GM23338 (cell line): Measurements from ENCODE around the gene ST3GAL6.

Source experiments
- CREB1 ChIP-seq: fragments of 250-450 bp; sonication (Bioruptor Pico); IDR thresholded peaks from 2 replicates; pipeline ENCODE4 v1.5.0; 2020; ENCODE audit warnings: low read depth, mild to moderate bottlenecking, moderate library complexity
- CTCF ChIP-seq, 2 experiments: fragments of 200-600 bp in 1 of 2; sonication (generic) in 1 of 2; conservative IDR thresholded peaks; 2 replicates each; pipeline versions ENCODE4 v1.5.1 to v1.6.1; 2016 to 2017; ENCODE audit warnings: antibody characterized with exemption in 2 of 2, low read depth in 2 of 2, mild to moderate bottlenecking in 2 of 2, moderate library complexity in 1 of 2
- EZH2 ChIP-seq: fragments of 200-600 bp; sonication (generic); IDR thresholded peaks from one replicate; pipeline ENCODE4 v1.8.0; 2017; ENCODE audit warnings: antibody characterized with exemption, mild to moderate bottlenecking, low read depth; ENCODE audit not compliant: unreplicated experiment
- EZH2phosphoT487 ChIP-seq: fragments of 200-600 bp; sonication (generic); IDR thresholded peaks from one replicate; pipeline ENCODE4 v1.8.1; 2018; ENCODE audit warnings: antibody characterized with exemption; ENCODE audit not compliant: unreplicated experiment
- JUNB ChIP-seq: IDR thresholded peaks from one replicate; pipeline ENCODE4 v1.6.1; 2016; ENCODE audit warnings: antibody characterized with exemption; ENCODE audit not compliant: unreplicated experiment
- NANOG ChIP-seq: IDR thresholded peaks from 2 replicates; pipeline ENCODE4 v1.6.1; 2016; ENCODE audit warnings: antibody characterized with exemption, borderline replicate concordance
- POLR2AphosphoS5 ChIP-seq: IDR thresholded peaks from 2 replicates; pipeline ENCODE4 v1.6.1; 2016; ENCODE audit warnings: antibody characterized with exemption, low read depth
- STAT1 ChIP-seq: IDR thresholded peaks from one replicate; pipeline ENCODE4 v1.6.1; 2016; ENCODE audit warnings: antibody characterized with exemption; ENCODE audit not compliant: unreplicated experiment
- ZNF114 ChIP-seq: fragments of 250-450 bp; sonication (Bioruptor Pico); IDR thresholded peaks from 2 replicates; pipeline ENCODE4 v1.5.0; 2020; ENCODE audit warnings: mild to moderate bottlenecking, moderate library complexity
- TF ChIP-seq, protein P1 (sequence below): IDR thresholded peaks from one replicate; pipeline ENCODE4 v1.6.1; 2018; ENCODE audit warnings: antibody characterized with exemption; ENCODE audit not compliant: unreplicated experiment
- TF ChIP-seq, protein P2 (sequence below): fragments of 250-450 bp; sonication (Bioruptor Pico); IDR thresholded peaks from 2 replicates; pipeline ENCODE4 v1.5.0; 2020; ENCODE audit warnings: mild to moderate bottlenecking, moderate library complexity

- no peak for TF ChIP-seq CTCF (conservative IDR thresholded peaks at IDR 0.05; ENCODE audit: low read depth in 2 of 2)
- no peak for TF ChIP-seq POLR2AphosphoS5
- TF ChIP-seq EZH2phosphoT487 = no peak
- TF ChIP-seq EZH2 = no peak
- TF ChIP-seq JUNB = no peak
- TF ChIP-seq, protein P1, sequence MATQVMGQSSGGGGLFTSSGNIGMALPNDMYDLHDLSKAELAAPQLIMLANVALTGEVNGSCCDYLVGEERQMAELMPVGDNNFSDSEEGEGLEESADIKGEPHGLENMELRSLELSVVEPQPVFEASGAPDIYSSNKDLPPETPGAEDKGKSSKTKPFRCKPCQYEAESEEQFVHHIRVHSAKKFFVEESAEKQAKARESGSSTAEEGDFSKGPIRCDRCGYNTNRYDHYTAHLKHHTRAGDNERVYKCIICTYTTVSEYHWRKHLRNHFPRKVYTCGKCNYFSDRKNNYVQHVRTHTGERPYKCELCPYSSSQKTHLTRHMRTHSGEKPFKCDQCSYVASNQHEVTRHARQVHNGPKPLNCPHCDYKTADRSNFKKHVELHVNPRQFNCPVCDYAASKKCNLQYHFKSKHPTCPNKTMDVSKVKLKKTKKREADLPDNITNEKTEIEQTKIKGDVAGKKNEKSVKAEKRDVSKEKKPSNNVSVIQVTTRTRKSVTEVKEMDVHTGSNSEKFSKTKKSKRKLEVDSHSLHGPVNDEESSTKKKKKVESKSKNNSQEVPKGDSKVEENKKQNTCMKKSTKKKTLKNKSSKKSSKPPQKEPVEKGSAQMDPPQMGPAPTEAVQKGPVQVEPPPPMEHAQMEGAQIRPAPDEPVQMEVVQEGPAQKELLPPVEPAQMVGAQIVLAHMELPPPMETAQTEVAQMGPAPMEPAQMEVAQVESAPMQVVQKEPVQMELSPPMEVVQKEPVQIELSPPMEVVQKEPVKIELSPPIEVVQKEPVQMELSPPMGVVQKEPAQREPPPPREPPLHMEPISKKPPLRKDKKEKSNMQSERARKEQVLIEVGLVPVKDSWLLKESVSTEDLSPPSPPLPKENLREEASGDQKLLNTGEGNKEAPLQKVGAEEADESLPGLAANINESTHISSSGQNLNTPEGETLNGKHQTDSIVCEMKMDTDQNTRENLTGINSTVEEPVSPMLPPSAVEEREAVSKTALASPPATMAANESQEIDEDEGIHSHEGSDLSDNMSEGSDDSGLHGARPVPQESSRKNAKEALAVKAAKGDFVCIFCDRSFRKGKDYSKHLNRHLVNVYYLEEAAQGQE = no peak
- no peak for TF ChIP-seq NANOG
- TF ChIP-seq CREB1 (CRISPR knock-in tag) = no peak
- TF ChIP-seq, protein P2, sequence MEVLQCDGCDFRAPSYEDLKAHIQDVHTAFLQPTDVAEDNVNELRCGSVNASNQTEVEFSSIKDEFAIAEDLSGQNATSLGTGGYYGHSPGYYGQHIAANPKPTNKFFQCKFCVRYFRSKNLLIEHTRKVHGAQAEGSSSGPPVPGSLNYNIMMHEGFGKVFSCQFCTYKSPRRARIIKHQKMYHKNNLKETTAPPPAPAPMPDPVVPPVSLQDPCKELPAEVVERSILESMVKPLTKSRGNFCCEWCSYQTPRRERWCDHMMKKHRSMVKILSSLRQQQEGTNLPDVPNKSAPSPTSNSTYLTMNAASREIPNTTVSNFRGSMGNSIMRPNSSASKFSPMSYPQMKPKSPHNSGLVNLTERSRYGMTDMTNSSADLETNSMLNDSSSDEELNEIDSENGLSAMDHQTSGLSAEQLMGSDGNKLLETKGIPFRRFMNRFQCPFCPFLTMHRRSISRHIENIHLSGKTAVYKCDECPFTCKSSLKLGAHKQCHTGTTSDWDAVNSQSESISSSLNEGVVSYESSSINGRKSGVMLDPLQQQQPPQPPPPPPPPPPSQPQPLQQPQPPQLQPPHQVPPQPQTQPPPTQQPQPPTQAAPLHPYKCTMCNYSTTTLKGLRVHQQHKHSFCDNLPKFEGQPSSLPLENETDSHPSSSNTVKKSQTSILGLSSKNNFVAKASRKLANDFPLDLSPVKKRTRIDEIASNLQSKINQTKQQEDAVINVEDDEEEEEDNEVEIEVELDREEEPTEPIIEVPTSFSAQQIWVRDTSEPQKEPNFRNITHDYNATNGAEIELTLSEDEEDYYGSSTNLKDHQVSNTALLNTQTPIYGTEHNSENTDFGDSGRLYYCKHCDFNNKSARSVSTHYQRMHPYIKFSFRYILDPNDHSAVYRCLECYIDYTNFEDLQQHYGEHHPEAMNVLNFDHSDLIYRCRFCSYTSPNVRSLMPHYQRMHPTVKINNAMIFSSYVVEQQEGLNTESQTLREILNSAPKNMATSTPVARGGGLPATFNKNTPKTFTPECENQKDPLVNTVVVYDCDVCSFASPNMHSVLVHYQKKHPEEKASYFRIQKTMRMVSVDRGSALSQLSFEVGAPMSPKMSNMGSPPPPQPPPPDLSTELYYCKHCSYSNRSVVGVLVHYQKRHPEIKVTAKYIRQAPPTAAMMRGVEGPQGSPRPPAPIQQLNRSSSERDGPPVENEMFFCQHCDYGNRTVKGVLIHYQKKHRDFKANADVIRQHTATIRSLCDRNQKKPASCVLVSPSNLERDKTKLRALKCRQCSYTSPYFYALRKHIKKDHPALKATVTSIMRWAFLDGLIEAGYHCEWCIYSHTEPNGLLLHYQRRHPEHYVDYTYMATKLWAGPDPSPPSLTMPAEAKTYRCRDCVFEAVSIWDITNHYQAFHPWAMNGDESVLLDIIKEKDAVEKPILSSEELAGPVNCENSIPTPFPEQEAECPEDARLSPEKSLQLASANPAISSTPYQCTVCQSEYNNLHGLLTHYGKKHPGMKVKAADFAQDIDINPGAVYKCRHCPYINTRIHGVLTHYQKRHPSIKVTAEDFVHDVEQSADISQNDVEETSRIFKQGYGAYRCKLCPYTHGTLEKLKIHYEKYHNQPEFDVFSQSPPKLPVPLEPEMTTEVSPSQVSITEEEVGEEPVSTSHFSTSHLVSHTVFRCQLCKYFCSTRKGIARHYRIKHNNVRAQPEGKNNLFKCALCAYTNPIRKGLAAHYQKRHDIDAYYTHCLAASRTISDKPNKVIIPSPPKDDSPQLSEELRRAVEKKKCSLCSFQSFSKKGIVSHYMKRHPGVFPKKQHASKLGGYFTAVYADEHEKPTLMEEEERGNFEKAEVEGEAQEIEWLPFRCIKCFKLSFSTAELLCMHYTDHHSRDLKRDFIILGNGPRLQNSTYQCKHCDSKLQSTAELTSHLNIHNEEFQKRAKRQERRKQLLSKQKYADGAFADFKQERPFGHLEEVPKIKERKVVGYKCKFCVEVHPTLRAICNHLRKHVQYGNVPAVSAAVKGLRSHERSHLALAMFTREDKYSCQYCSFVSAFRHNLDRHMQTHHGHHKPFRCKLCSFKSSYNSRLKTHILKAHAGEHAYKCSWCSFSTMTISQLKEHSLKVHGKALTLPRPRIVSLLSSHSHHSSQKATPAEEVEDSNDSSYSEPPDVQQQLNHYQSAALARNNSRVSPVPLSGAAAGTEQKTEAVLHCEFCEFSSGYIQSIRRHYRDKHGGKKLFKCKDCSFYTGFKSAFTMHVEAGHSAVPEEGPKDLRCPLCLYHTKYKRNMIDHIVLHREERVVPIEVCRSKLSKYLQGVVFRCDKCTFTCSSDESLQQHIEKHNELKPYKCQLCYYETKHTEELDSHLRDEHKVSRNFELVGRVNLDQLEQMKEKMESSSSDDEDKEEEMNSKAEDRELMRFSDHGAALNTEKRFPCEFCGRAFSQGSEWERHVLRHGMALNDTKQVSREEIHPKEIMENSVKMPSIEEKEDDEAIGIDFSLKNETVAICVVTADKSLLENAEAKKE (CRISPR knock-in tag) = no peak
- TF ChIP-seq STAT1 = no peak
- no peak for TF ChIP-seq ZNF114 (CRISPR knock-in tag)
Observed at GRCh38 chr3:98733812-98734281, 29.3 kb upstream of the ST3GAL6 start.
